ENCODE measurements around the gene IL18.
"Not testable (repeated sequence)": the region's sequence is repeated elsewhere in the genome, so short reads cannot be mapped to it uniquely, and the experiment has no call there.

IL18 gene

GRCh38 chr11:112196519-112197087, 32.7 kb upstream of the IL18 start:
- no peak for TF ChIP-seq CTCF (IDR thresholded peaks at IDR 0.05)
- Histone ChIP-seq H3K4me3 (no peak overlapping the region), H3K27ac (no peak overlapping the region)
- DNase-seq (ENCODE audit: low spot score) = no peak

DNA sequence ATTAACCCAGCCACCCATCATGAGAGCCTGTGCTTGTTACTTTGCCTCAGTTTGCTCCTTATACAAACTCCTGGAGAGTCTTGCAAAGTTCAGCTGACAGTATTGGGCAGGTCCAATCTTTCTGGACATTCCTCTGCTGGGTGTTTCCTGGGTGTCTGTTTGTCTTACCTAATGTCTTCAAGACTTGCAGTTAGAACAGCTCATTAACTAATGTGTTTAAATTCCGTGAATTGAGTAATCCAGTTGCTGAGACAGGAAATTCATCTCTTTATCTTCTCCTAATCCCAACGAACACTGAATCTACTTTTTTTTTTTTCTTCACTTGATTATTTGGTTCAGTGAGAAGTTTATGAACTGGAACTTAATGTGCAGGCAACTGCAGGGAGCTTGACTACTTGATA, 32.1 kb upstream of the IL18 start:
- DNase-seq (ENCODE audit: low spot score) = no peak
- H3K4me3 ChIP-seq = no peak overlapping the region
- no peak overlapping the region for H3K27ac ChIP-seq
- TF ChIP-seq CTCF (IDR thresholded peaks at IDR 0.05) = no peak

DNA sequence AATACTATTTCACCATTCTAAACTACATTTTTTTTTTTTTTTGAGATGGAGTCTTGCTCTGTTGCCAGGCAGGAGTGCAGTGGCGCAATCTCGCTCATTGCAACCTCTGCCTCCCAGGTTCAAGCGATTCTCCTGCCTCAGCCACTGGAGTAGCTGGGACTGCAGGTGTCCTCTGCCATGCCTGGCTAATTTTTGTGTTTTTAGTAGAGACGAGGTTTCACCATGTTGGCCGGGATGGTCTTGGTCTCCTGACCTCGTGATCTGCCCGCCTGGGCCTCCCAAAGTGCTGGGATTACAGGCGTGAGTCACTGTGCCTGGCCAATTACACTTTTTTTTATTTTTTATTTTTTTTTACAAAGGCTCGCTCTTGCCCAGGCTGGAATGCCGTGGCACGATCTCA, 31.2 kb upstream of the IL18 start:
- DNase-seq (ENCODE audit: low spot score); H3K4me3 ChIP-seq; H3K27ac ChIP-seq: not testable (repeated sequence)

DNA sequence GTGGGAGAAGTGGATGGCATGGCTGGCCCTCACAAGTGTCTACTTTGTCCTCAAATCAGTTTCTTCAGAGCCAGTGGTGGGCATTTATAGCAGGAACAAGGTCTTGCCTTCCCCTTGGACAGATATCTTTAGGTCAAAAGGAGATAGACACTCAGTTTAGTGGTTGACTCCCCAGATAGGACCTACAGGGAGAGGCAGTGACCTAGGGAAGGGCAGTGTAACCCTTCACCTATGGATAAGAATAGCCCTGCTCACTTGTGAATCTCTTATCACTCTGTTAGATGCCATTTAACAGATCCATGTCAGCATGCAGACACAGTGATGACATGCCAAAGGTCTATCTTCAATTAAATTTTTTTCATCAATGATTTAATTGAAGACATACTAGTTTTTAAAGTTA, 22.4 kb upstream of the IL18 start:
- no peak for DNase-seq (ENCODE audit: low spot score)
- no peak for TF ChIP-seq CTCF (IDR thresholded peaks at IDR 0.05)
- Histone ChIP-seq H3K27ac (no peak overlapping the region), H3K4me3 (no peak overlapping the region)

DNA sequence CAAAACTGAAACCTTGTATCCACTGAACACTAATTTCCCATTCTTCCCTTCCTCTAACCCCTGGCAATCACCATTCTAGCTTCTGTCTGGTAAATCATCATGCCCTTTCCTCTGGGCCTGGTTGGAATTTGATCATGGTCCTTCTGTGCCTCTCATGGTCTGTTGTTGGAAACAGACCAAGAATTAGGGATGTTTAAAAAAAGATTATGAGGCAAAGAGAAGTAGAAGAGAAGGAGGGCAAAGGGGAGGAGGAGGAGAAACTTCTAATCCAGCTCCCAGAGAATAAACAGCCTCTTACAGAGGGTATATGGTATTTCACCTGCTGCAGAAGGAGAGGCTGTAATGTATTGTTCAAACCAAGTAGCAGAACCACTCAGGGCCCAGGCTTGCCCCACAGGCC, 22.0 kb upstream of the IL18 start:
- TF ChIP-seq CTCF (IDR thresholded peaks at IDR 0.05) = no peak
- Histone ChIP-seq H3K4me3 (no peak overlapping the region), H3K27ac (no peak overlapping the region)
- DNase-seq (ENCODE audit: low spot score) = no peak

DNA sequence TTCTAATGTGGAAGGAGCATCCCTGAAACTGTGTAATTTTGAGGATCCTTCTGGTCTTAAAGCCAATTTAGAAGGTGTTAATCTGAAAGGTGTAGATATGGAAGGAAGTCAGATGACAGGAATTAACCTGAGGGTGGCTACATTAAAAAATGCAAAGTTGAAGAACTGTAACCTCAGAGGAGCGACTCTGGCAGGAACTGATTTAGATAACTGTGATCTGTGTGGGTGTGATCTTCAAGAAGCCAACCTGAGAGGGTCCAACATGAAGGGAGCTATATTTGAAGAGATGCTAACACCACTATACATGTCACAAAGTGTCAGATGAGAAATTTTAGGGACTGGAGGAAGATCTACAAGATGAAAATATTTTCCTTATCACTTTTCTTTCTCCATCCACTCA, 19.0 kb upstream of the IL18 start:
- DNase-seq (ENCODE audit: low spot score) = no peak
- Histone ChIP-seq H3K27ac (no peak overlapping the region), H3K4me3 (no peak overlapping the region)
- TF ChIP-seq CTCF (IDR thresholded peaks at IDR 0.05) = no peak

GRCh38 chr11:112179601-112180000, 15.7 kb upstream of the IL18 start:
- H3K27ac ChIP-seq = no peak overlapping the region
- TF ChIP-seq CTCF (IDR thresholded peaks at IDR 0.05) = no peak
- no peak overlapping the region for H3K4me3 ChIP-seq
- DNase-seq (ENCODE audit: low spot score) = no peak

- TF ChIP-seq CTCF (IDR thresholded peaks at IDR 0.05) = no peak
- Histone ChIP-seq H3K27ac (no peak overlapping the region), H3K4me3 (no peak overlapping the region)
- DNase-seq (ENCODE audit: low spot score) = no peak
Measured at GRCh38 chr11:112178936-112179335, 15.0 kb upstream of the IL18 start.

Data from coronary artery (tissue), 2 donors.